Neural progenitor cell (in vitro differentiated cells): ENCODE data around the gene CRACDL. TPM values are rescaled to one million over a fixed set of nuclear protein-coding genes. Genes with fewer than 3 reads are reported as not detected.

Source experiments
- DNase-seq: peaks from one replicate; pipeline ENCODE4 v3.0.0-alpha.2; 2016; ENCODE audit warnings: low spot score
- H2AFZ ChIP-seq: fragments of 200-600 bp; sonication (generic); replicated peaks from 2 replicates; pipeline ENCODE4 v1.6.1; 2016; ENCODE audit warnings: antibody characterized with exemption
- H3F3A ChIP-seq: fragments of 200-600 bp; sonication (generic); 2 replicates; pipeline ENCODE4 v1.6.1; 2016; ENCODE audit warnings: antibody characterized with exemption, low read depth
- H3K27ac ChIP-seq: fragments of 200-600 bp; sonication (generic); 2 replicates; pipeline ENCODE4 v1.5.1; 2016; ENCODE audit warnings: mild to moderate bottlenecking
- H3K27me3 ChIP-seq: fragments of 200-600 bp; sonication (generic); 2 replicates; pipeline ENCODE4 v1.6.1; 2016; ENCODE audit warnings: mild to moderate bottlenecking, moderate library complexity
- H3K36me3 ChIP-seq: fragments of 200-600 bp; sonication (generic); 2 replicates; pipeline ENCODE4 v1.5.1; 2016
- H3K4me1 ChIP-seq: fragments of 200-600 bp; sonication (generic); 2 replicates; pipeline ENCODE4 v1.6.1; 2016; ENCODE audit warnings: mixed run types
- H3K4me2 ChIP-seq: fragments of 200-600 bp; sonication (generic); 2 replicates; pipeline ENCODE4 v1.6.1; 2016
- H3K4me3 ChIP-seq: fragments of 200-600 bp; sonication (generic); 2 replicates; pipeline ENCODE4 v1.5.1; 2016
- H3K79me2 ChIP-seq: fragments of 200-600 bp; sonication (generic); 2 replicates; pipeline ENCODE4 v1.6.1; 2016; ENCODE audit warnings: low read depth
- H3K9ac ChIP-seq: fragments of 200-600 bp; sonication (generic); 2 replicates; pipeline ENCODE4 v1.6.1; 2016
- H3K9me3 ChIP-seq: fragments of 200-600 bp; sonication (generic); 2 replicates; pipeline ENCODE4 v1.5.1; 2016; ENCODE audit warnings: low read depth
- H4K20me1 ChIP-seq: fragments of 200-600 bp; sonication (generic); 2 replicates; pipeline ENCODE4 v1.6.1; 2016; ENCODE audit warnings: low read depth
- H3K27ac Mint-ChIP-seq: 3 replicates; pipeline ENCODE4 v1.8.0; 2021; ENCODE audit warnings: mixed read lengths
- H3K27me3 Mint-ChIP-seq: 2 replicates; pipeline ENCODE4 v1.8.0; 2022; ENCODE audit warnings: low read depth, mild to moderate bottlenecking, inconsistent platforms, moderate library complexity, mixed read lengths; ENCODE audit not compliant: insufficient read depth
- H3K36me3 Mint-ChIP-seq: 3 replicates; pipeline ENCODE4 v1.8.0; 2021; ENCODE audit warnings: mixed read lengths
- H3K4me1 Mint-ChIP-seq: 3 replicates; pipeline ENCODE4 v1.8.0; 2021; ENCODE audit warnings: mixed read lengths
- H3K4me3 Mint-ChIP-seq: 3 replicates; pipeline ENCODE4 v1.8.0; 2021; ENCODE audit warnings: mild to moderate bottlenecking, moderate library complexity, mixed read lengths
- H3K9me3 Mint-ChIP-seq: 3 replicates; pipeline ENCODE4 v1.8.0; 2020; ENCODE audit warnings: mixed read lengths
- CTCF ChIP-seq: fragments of 200-600 bp; sonication (generic); IDR thresholded peaks from 2 replicates; pipeline ENCODE4 v1.5.1; 2017; ENCODE audit warnings: antibody characterized with exemption, mild to moderate bottlenecking
- EZH2 ChIP-seq: fragments of 200-600 bp; sonication (generic); IDR thresholded peaks from 2 replicates; pipeline ENCODE4 v1.6.1; 2017; ENCODE audit warnings: antibody characterized with exemption, mild to moderate bottlenecking, moderate library complexity
- EZH2phosphoT487 ChIP-seq: fragments of 200-600 bp; sonication (generic); IDR thresholded peaks from 2 replicates; pipeline ENCODE4 v1.6.1; 2017; ENCODE audit warnings: antibody characterized with exemption
- total RNA-seq: library from RNA; depleted of rRNA; stranded (reverse); fragments of >200 nt; gene quantifications from 2 replicates; pipeline ENCODE4 v1.2.3, GENCODE V29; 2015; ENCODE audit warnings: low replicate concordance

The CRACDL gene
- total RNA-seq, 1 donor from 2014 or later: 0.07 TPM

GRCh38 chr2:98869272-98869641, 66.8 kb downstream of the CRACDL start:
- Mint-ChIP-seq H3K36me3 (no peaks in the 10 kb centered on the region), H3K27ac (no peak overlapping the region), H3K9me3 (no peaks in the 10 kb centered on the region), H3K4me1 (peaks cover 5% of the 10 kb centered on the region), H3K27me3 (no peaks in the 10 kb centered on the region), H3K4me3 (no peak overlapping the region)
- no peak overlapping the region for H3K27ac ChIP-seq
- no peak overlapping the region for H3K4me2 ChIP-seq
- H3K9me3 ChIP-seq: no peaks in the 10 kb centered on the region
- no peak overlapping the region for H3K9ac ChIP-seq
- no peaks in the 10 kb centered on the region for H3F3A ChIP-seq
- peak overlapping the region; percentile 87 for H2AFZ ChIP-seq
- no peaks in the 10 kb centered on the region for H4K20me1 ChIP-seq
- no peak overlapping the region for H3K4me3 ChIP-seq
- no peaks in the 10 kb centered on the region for H3K27me3 ChIP-seq
- H3K79me2 ChIP-seq: no peaks in the 10 kb centered on the region
- DNase-seq: no peak
- no peak for TF ChIP-seq EZH2phosphoT487
- TF ChIP-seq CTCF: no peak
- no peak for TF ChIP-seq EZH2
- no peaks in the 10 kb centered on the region for H3K4me1 ChIP-seq
- H3K36me3 ChIP-seq: no peaks in the 10 kb centered on the region

GRCh38 chr2:98868548-98869271, 67.3 kb downstream of the CRACDL start:
- Histone ChIP-seq H3K9ac (no peak overlapping the region), H3F3A (no peaks in the 10 kb centered on the region), H3K27ac (no peak overlapping the region), H4K20me1 (no peaks in the 10 kb centered on the region), H3K36me3 (no peaks in the 10 kb centered on the region), H3K4me3 (no peak overlapping the region), H3K9me3 (no peaks in the 10 kb centered on the region), H3K79me2 (no peaks in the 10 kb centered on the region), H3K27me3 (no peaks in the 10 kb centered on the region), H2AFZ (peak overlapping the region; percentile 87), H3K4me2 (no peak overlapping the region), H3K4me1 (no peaks in the 10 kb centered on the region)
- no peak for DNase-seq
- H3K4me3 Mint-ChIP-seq: no peak overlapping the region
- H3K4me1 Mint-ChIP-seq: peaks cover 5% of the 10 kb centered on the region
- no peaks in the 10 kb centered on the region for H3K9me3 Mint-ChIP-seq
- TF ChIP-seq CTCF (no peak), EZH2 (no peak), EZH2phosphoT487 (no peak)
- H3K27me3 Mint-ChIP-seq: peaks cover 2% of the 10 kb centered on the region
- no peak overlapping the region for H3K27ac Mint-ChIP-seq
- no peaks in the 10 kb centered on the region for H3K36me3 Mint-ChIP-seq

- H3K4me1 ChIP-seq: no peaks in the 10 kb centered on the region
- TF ChIP-seq CTCF: no peak
- TF ChIP-seq EZH2phosphoT487: no peak
- no peak for TF ChIP-seq EZH2
- no peak for DNase-seq
- H3K4me1 Mint-ChIP-seq: peaks cover 5% of the 10 kb centered on the region
- H3K27me3 ChIP-seq: no peaks in the 10 kb centered on the region
- no peaks in the 10 kb centered on the region for H3K9me3 ChIP-seq
- no peaks in the 10 kb centered on the region for H3K36me3 Mint-ChIP-seq
- no peaks in the 10 kb centered on the region for H3F3A ChIP-seq
- peaks cover 2% of the 10 kb centered on the region for H3K27me3 Mint-ChIP-seq
- no peak overlapping the region for H3K27ac ChIP-seq
- no peaks in the 10 kb centered on the region for H4K20me1 ChIP-seq
- no peaks in the 10 kb centered on the region for H3K36me3 ChIP-seq
- no peak overlapping the region for H3K4me3 Mint-ChIP-seq
- H3K27ac Mint-ChIP-seq: no peak overlapping the region
- no peaks in the 10 kb centered on the region for H3K9me3 Mint-ChIP-seq
- H3K79me2 ChIP-seq: no peaks in the 10 kb centered on the region
- no peak overlapping the region for H2AFZ ChIP-seq
- no peak overlapping the region for H3K4me3 ChIP-seq
- H3K4me2 ChIP-seq: no peak overlapping the region
- H3K9ac ChIP-seq: no peak overlapping the region
Measured at GRCh38 chr2:98867539-98868309, 68.3 kb downstream of the CRACDL start.
